ENCODE measurements around the gene ARHGAP10. TPM values are rescaled to one million over a fixed set of nuclear protein-coding genes. Genes with fewer than 3 reads are reported as not detected.
A peak's percentile ranks its signal among the peaks of the same experiment; 100 is the strongest.

ARHGAP10 gene
- total RNA-seq, 2 donors from 2014 or later, result 36.1 to 43.5 TPM

GRCh38 chr4:147830987-147831386 lies 99.1 kb downstream of the ARHGAP10 start:
- no peaks in the 10 kb centered on the region for H3K9me3 ChIP-seq
- no peaks in the 10 kb centered on the region for H3K36me3 ChIP-seq
- peak overlapping the region; percentile 87 to 92 for H3K27ac ChIP-seq
- DNase-seq (ENCODE audit: low spot score), result no peak
- H3K4me3 ChIP-seq, result no peak overlapping the region
- TF ChIP-seq, protein P1, sequence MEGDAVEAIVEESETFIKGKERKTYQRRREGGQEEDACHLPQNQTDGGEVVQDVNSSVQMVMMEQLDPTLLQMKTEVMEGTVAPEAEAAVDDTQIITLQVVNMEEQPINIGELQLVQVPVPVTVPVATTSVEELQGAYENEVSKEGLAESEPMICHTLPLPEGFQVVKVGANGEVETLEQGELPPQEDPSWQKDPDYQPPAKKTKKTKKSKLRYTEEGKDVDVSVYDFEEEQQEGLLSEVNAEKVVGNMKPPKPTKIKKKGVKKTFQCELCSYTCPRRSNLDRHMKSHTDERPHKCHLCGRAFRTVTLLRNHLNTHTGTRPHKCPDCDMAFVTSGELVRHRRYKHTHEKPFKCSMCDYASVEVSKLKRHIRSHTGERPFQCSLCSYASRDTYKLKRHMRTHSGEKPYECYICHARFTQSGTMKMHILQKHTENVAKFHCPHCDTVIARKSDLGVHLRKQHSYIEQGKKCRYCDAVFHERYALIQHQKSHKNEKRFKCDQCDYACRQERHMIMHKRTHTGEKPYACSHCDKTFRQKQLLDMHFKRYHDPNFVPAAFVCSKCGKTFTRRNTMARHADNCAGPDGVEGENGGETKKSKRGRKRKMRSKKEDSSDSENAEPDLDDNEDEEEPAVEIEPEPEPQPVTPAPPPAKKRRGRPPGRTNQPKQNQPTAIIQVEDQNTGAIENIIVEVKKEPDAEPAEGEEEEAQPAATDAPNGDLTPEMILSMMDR (IDR thresholded peaks at IDR 0.05), result no peak
- no peaks in the 10 kb centered on the region for H3K27me3 ChIP-seq
- peaks cover 0 to 73% of the 10 kb centered on the region in 2 donors for H3K4me1 ChIP-seq

DNA sequence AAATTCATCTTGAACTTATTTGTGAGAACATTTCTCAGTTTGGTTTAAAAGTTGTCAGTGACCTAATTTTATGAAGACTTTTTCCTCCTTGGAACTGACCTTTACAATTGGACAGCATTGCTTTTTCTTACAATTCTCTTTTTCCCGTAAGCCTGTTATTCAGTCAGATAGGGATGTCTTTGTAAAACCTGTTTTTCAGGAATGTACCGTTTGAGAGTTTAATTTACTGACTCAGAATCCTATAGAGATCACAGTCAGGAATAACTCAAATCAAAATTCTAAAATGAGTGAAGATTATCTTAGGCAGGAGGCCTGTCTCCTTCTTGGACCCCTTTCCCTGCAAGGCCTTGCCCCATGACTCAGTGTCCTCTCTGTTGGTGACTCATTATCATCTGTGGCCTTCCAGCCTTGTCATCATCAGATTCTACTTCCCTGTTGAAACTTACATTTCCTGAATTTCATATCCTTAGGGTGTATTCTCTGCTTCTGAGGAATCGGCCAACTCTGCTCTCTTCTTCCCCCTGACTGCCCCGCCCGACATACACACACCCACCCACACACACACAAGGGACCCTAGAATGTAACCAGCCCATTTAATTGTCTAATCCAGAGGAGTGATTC lies 99.8 kb downstream of the ARHGAP10 start:
- TF ChIP-seq, protein P1 (IDR thresholded peaks at IDR 0.05), result no peak
- DNase-seq (ENCODE audit: low spot score), result peak; percentile 67
- H3K4me1 ChIP-seq, result peaks cover 0 to 73% of the 10 kb centered on the region in 2 donors

DNA sequence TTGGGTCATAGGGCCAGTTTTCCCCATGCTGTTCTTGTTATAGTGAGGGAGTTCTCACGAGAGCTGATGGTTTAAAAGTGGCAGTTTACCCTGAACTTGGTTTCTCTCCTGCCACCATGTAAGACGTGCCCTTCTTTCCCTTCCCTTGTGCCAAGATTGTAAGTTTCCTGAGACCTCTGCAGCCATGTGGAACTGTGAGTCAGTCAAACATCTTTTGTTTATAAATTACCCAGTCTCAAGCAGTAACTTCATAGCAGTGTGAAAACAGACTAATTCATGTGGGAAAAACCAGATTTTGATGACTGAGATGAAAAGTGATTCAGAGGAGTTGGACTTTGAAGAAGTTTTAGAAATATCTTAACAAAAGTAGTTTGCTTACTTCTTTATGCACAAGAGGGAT lies 101.4 kb downstream of the ARHGAP10 start:
- no peaks in the 10 kb centered on the region for H3K27me3 ChIP-seq
- TF ChIP-seq, protein P1 (IDR thresholded peaks at IDR 0.05), result no peak
- no peak for DNase-seq (ENCODE audit: low spot score)
- H3K4me3 ChIP-seq, result no peak overlapping the region
- no peaks in the 10 kb centered on the region for H3K9me3 ChIP-seq
- H3K27ac ChIP-seq, result peak overlapping the region; percentile 87 to 92
- no peaks in the 10 kb centered on the region for H3K36me3 ChIP-seq
- H3K4me1 ChIP-seq, result peaks cover 0 to 63% of the 10 kb centered on the region in 2 donors

More for the DNA sequence above, 99.8 kb downstream of the ARHGAP10 start:
- no peaks in the 10 kb centered on the region for H3K27me3 ChIP-seq
- no peaks in the 10 kb centered on the region for H3K9me3 ChIP-seq
- no peak overlapping the region for H3K4me3 ChIP-seq
- H3K36me3 ChIP-seq, result no peaks in the 10 kb centered on the region
- peak overlapping the region; percentile 87 to 92 for H3K27ac ChIP-seq

- TF ChIP-seq, protein P1 (IDR thresholded peaks at IDR 0.05), result no peak
- peak overlapping the region; percentile 87 to 92 for H3K27ac ChIP-seq
- H3K4me1 ChIP-seq, result peaks cover 0 to 58% of the 10 kb centered on the region in 2 donors
Observed at GRCh38 chr4:147833741-147834140, 101.9 kb downstream of the ARHGAP10 start.

DNA sequence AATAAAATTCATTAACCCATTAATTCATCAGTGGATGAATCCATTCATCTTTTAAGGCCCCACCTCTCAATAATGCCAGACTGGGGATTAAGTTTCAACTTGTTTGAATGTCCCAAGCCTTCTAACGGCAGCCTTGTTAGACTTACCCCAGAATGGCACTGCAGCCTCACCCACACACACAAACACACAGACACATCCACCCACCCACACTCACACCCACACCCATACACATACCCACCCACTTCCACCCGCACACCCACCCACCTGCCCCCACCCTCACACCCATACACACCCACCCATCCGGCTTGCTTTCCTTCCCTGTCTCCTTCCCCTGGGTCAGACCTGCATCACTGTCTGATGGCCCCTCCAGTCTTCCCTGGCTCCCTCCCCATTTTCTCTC lies 102.6 kb downstream of the ARHGAP10 start:
- Histone ChIP-seq H3K9me3 (no peaks in the 10 kb centered on the region), H3K27me3 (no peaks in the 10 kb centered on the region), H3K4me3 (no peak overlapping the region), H3K27ac (peak overlapping the region; percentile 53 to 92), H3K4me1 (peaks cover 0 to 55% of the 10 kb centered on the region in 2 donors), H3K36me3 (no peaks in the 10 kb centered on the region)
- TF ChIP-seq, protein P1 (IDR thresholded peaks at IDR 0.05), result no peak
- DNase-seq (ENCODE audit: low spot score), result no peak

More at GRCh38 chr4:147833741-147834140, 101.9 kb downstream of the ARHGAP10 start:
- no peak for DNase-seq (ENCODE audit: low spot score)
- Histone ChIP-seq H3K4me3 (no peak overlapping the region), H3K27me3 (no peaks in the 10 kb centered on the region), H3K9me3 (no peaks in the 10 kb centered on the region), H3K36me3 (no peaks in the 10 kb centered on the region)

DNA sequence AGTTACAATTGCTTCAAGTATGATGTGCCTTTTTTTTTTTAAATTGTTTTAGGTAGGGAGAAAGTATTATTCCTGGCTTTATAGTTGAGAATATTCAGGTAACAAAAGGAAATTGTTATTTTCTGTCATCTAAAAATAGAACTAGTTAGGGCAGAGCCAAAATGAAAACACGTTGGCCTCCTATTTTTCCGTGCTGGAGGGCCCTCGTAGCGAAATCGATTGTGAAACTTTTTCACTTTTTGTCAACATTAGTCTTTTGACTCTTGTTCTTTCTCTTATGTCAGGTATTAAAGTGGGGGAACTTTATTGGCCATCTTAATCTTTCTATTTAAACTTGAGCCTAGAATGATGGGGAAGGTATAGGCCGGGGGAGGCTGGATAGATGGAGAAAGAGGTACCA lies 104.9 kb downstream of the ARHGAP10 start:
- DNase-seq (ENCODE audit: low spot score), result no peak
- H3K36me3 ChIP-seq, result no peaks in the 10 kb centered on the region
- H3K9me3 ChIP-seq, result no peaks in the 10 kb centered on the region
- no peak overlapping the region for H3K4me3 ChIP-seq
- TF ChIP-seq, protein P1 (IDR thresholded peaks at IDR 0.05), result no peak
- H3K4me1 ChIP-seq, result peaks cover 0 to 46% of the 10 kb centered on the region in 2 donors
- H3K27ac ChIP-seq, result peak overlapping the region; percentile 53 to 92
- no peaks in the 10 kb centered on the region for H3K27me3 ChIP-seq

Data from right atrium auricular region (tissue), 2 donors.